HepG2 (cell line): ENCODE measurements around the gene PPP2R5B. TPM values are rescaled to one million over a fixed set of nuclear protein-coding genes. Genes with fewer than 3 reads are reported as not detected.
A peak's percentile ranks its signal among the peaks of the same experiment; 100 is the strongest.

ENCODE experiments used
- AGO1 ChIP-seq: fragments of 200-400 bp; formaldehyde crosslinking; IDR thresholded peaks from 2 replicates; pipeline ENCODE4 v1.6.1; 2017; ENCODE audit warnings: mild to moderate bottlenecking, low read depth, low read length, moderate library complexity; ENCODE audit not compliant: poor library complexity, severe bottlenecking
- BHLHE40 ChIP-seq: IDR thresholded peaks from 2 replicates; pipeline ENCODE4 v1.6.1; 2011; ENCODE audit warnings: low read length, improper control_type of control experiment
- FOXO1 ChIP-seq: sonication (generic); formaldehyde crosslinking; IDR thresholded peaks from 2 replicates; pipeline ENCODE4 v1.4.0; 2020; ENCODE audit warnings: missing genetic modification reagents
- HMG20B ChIP-seq: conservative IDR thresholded peaks from 2 replicates; pipeline ENCODE4 v1.6.1; 2016; ENCODE audit warnings: missing genetic modification reagents, missing compliant biosample characterization
- MLLT10 ChIP-seq: sonication (generic); formaldehyde crosslinking; IDR thresholded peaks from 2 replicates; pipeline ENCODE4 v1.4.0; 2020; ENCODE audit warnings: missing genetic modification reagents
- MXI1 ChIP-seq: IDR thresholded peaks from 3 replicates; pipeline ENCODE4 v1.6.1; 2012; ENCODE audit warnings: low read depth, low read length, inconsistent platforms, borderline replicate concordance
- NR2F1 ChIP-seq, 2 experiments: fragments of 450-650 bp in 1 of 2; formaldehyde crosslinking in 1 of 2; IDR thresholded peaks; 2 replicates each; pipeline versions ENCODE4 v1.5.0 to v1.6.1; 2016 to 2020; ENCODE audit warnings: mild to moderate bottlenecking in 1 of 2, missing compliant biosample characterization in 1 of 2, missing genetic modification reagents in 1 of 2, moderate library complexity in 1 of 2
- RCOR2 ChIP-seq: IDR thresholded peaks from 2 replicates; pipeline ENCODE4 v1.6.1; 2016; ENCODE audit warnings: missing biosample characterization, missing genetic modification reagents
- SMARCC2 ChIP-seq: fragments of 450-650 bp; IDR thresholded peaks from 2 replicates; pipeline ENCODE4 v1.6.1; 2017; ENCODE audit warnings: antibody characterized with exemption, mild to moderate bottlenecking
- SNAPC2 ChIP-seq: sonication (generic); formaldehyde crosslinking; IDR thresholded peaks from 2 replicates; pipeline ENCODE4 v1.8.1; 2022; ENCODE audit warnings: mild to moderate bottlenecking, missing genetic modification reagents
- TAF1 ChIP-seq: sonication (generic); formaldehyde crosslinking; IDR thresholded peaks from 2 replicates; pipeline ENCODE4 v1.4.0; 2020; ENCODE audit warnings: missing genetic modification reagents
- TAF15 ChIP-seq: fragments of 200-400 bp; formaldehyde crosslinking; IDR thresholded peaks from one replicate; pipeline ENCODE4 v1.6.1; 2018; ENCODE audit warnings: mild to moderate bottlenecking, low read depth, low read length; ENCODE audit not compliant: poor library complexity, severe bottlenecking
- ZMYM3 ChIP-seq: sonication (generic); formaldehyde crosslinking; IDR thresholded peaks from 2 replicates; pipeline ENCODE4 v1.5.1; 2020; ENCODE audit warnings: mild to moderate bottlenecking, missing genetic modification reagents
- ZNF12 ChIP-seq: sonication (generic); formaldehyde crosslinking; IDR thresholded peaks from 2 replicates; pipeline ENCODE4 v1.5.0; 2020; ENCODE audit warnings: missing genetic modification reagents
- ZNF138 ChIP-seq: sonication (generic); formaldehyde crosslinking; IDR thresholded peaks from 2 replicates; pipeline ENCODE4 v1.5.0; 2020; ENCODE audit warnings: mild to moderate bottlenecking, low read depth, missing genetic modification reagents
- ZNF343 ChIP-seq: sonication (generic); formaldehyde crosslinking; IDR thresholded peaks from 2 replicates; pipeline ENCODE4 v1.4.0; 2020; ENCODE audit warnings: mild to moderate bottlenecking, missing genetic modification reagents
- ZNF44 ChIP-seq: sonication (generic); formaldehyde crosslinking; IDR thresholded peaks from 2 replicates; pipeline ENCODE4 v1.5.1; 2020; ENCODE audit warnings: mild to moderate bottlenecking, missing genetic modification reagents
- ZNF460 ChIP-seq: sonication (generic); formaldehyde crosslinking; IDR thresholded peaks from 2 replicates; pipeline ENCODE4 v1.5.1; 2020; ENCODE audit warnings: missing genetic modification reagents, mild to moderate bottlenecking, borderline replicate concordance
- ZNF878 ChIP-seq: sonication (generic); formaldehyde crosslinking; IDR thresholded peaks from 2 replicates; pipeline ENCODE4 v1.8.1; 2023; ENCODE audit warnings: mild to moderate bottlenecking, missing genetic modification reagents, moderate library complexity
- ZSCAN21 ChIP-seq: sonication (generic); formaldehyde crosslinking; IDR thresholded peaks from 2 replicates; pipeline ENCODE4 v1.8.0; 2022; ENCODE audit warnings: mild to moderate bottlenecking, missing genetic modification reagents, moderate library complexity, borderline replicate concordance
- polyA plus RNA-seq, 8 experiments: library from polyadenylated mRNA; depleted of rRNA in 3 of 8; stranded (reverse) in 7 of 8; unstranded in 1 of 8; fragments of >200 nt; fragmentation: Illumina TruSeq in 4 of 8; extraction: Trizol in 4 of 8; gene quantifications; 2 replicates each; pipeline versions ENCODE4 v1.2.1 to v1.2.3, GENCODE V29; 2011 to 2016; ENCODE audit warnings: low read depth in 4 of 8, missing spikeins in 1 of 8, mixed read lengths in 1 of 8; ENCODE audit not compliant: insufficient read depth in 1 of 8
- total RNA-seq, 5 experiments: library from RNA; depleted of rRNA; stranded (reverse); fragments of >200 nt; fragmentation: Illumina TruSeq; extraction: Trizol; gene quantifications; 2 replicates each; pipeline ENCODE4 v1.2.3, GENCODE V29; 2016; ENCODE audit warnings: low read depth in 1 of 5
- TF ChIP-seq, protein P1 (sequence below): sonication (generic); formaldehyde crosslinking; IDR thresholded peaks from 2 replicates; pipeline ENCODE4 v1.9.0; 2021; ENCODE audit warnings: missing genetic modification reagents, borderline replicate concordance
- TF ChIP-seq, protein P2 (sequence below): IDR thresholded peaks from 2 replicates; pipeline ENCODE4 v1.6.1; 2012; ENCODE audit warnings: inconsistent platforms
- TF ChIP-seq, protein P3 (sequence below): sonication (generic); formaldehyde crosslinking; IDR thresholded peaks from 2 replicates; pipeline ENCODE4 v1.5.0; 2020; ENCODE audit warnings: missing genetic modification reagents
- TF ChIP-seq, protein P4 (sequence below): IDR thresholded peaks from 2 replicates; pipeline ENCODE4 v1.6.1; 2018; ENCODE audit warnings: missing genetic modification reagents, mild to moderate bottlenecking, missing compliant biosample characterization

PPP2R5B gene
- total and polyA plus RNA-seq, 2 of the 13 experiments (the other 11 are each of a cell fraction or from before 2014, with no cell fraction given): 2.3 to 8.3 TPM

DNA sequence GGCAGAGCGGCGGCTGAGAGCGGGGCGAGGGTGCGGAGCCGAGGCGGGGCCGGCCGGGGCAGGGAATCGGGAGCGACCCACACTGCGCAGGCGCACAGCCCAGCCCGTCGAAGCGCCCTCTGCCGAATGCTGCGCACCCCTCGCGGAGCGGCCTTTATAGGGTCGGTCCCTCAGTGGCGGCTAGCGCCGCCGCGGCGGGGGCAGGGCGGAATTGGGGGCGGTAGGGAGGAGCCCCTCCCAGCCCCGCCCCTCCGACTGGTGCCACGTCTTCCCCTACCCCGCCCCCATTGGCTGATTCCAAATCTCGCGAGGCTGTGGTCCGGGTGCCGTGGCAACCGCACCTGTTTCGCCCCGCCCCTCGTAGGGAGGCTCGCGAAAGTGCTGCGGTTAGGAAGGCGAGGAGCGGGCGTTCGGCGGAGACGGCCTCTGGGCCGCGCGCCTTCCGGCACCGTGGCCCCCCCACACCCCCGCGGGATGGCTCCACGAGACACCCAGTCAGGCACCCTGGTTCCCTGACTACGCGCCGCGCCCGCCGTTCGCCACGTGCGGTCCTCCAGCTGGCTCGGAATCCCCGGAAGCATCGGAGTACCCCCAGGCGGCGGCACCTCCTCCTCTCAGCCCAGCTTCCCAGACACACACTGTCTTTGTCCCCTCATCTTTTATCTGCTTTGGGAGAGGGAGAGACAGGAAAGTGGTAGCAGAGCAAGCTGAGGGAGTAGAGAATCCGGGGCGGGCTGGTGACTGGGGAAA is 45.8 kb upstream of the PPP2R5B start, which contains the start of gene EHD1 (continued):
- peak; percentile 37; the same call in 1 of the 2 replicates for TF ChIP-seq SNAPC2 (CRISPR knock-in tag)
- TF ChIP-seq TAF1 (CRISPR knock-in tag): peak; percentile 94
- no peak for TF ChIP-seq ZNF44 (CRISPR knock-in tag)
- TF ChIP-seq ZSCAN21 (CRISPR knock-in tag): peak; percentile 11; the same call in 1 of the 2 replicates
- no peak for TF ChIP-seq RCOR2 (CRISPR knock-in tag)
- no peak for TF ChIP-seq ZNF878
- TF ChIP-seq, protein P1, sequence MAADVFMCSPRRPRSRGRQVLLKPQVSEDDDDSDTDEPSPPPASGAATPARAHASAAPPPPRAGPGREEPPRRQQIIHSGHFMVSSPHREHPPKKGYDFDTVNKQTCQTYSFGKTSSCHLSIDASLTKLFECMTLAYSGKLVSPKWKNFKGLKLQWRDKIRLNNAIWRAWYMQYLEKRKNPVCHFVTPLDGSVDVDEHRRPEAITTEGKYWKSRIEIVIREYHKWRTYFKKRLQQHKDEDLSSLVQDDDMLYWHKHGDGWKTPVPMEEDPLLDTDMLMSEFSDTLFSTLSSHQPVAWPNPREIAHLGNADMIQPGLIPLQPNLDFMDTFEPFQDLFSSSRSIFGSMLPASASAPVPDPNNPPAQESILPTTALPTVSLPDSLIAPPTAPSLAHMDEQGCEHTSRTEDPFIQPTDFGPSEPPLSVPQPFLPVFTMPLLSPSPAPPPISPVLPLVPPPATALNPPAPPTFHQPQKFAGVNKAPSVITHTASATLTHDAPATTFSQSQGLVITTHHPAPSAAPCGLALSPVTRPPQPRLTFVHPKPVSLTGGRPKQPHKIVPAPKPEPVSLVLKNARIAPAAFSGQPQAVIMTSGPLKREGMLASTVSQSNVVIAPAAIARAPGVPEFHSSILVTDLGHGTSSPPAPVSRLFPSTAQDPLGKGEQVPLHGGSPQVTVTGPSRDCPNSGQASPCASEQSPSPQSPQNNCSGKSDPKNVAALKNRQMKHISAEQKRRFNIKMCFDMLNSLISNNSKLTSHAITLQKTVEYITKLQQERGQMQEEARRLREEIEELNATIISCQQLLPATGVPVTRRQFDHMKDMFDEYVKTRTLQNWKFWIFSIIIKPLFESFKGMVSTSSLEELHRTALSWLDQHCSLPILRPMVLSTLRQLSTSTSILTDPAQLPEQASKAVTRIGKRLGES (CRISPR knock-in tag): no peak
- peak; percentile 17 for TF ChIP-seq AGO1
- no peak for TF ChIP-seq SMARCC2
- peak; percentile 9; the same call in 1 of the 2 replicates for TF ChIP-seq ZNF12 (CRISPR knock-in tag)
- TF ChIP-seq, protein P2, sequence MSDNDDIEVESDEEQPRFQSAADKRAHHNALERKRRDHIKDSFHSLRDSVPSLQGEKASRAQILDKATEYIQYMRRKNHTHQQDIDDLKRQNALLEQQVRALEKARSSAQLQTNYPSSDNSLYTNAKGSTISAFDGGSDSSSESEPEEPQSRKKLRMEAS: peak; percentile 86
- no peak; the same call in 1 of the 2 replicates for TF ChIP-seq ZMYM3 (CRISPR knock-in tag)
- no peak; the same call in 1 of the 2 replicates for TF ChIP-seq FOXO1 (CRISPR knock-in tag)
- no peak; the same call in 1 of the 2 replicates for TF ChIP-seq ZNF138 (CRISPR knock-in tag)
- peak; percentile 88 for TF ChIP-seq ZNF343 (CRISPR knock-in tag)
- TF ChIP-seq NR2F1 (CRISPR knock-in tag; IDR thresholded peaks at IDR 0.05): no peak
- TF ChIP-seq TAF15: no peak
- no peak for TF ChIP-seq MLLT10 (CRISPR knock-in tag)
- TF ChIP-seq BHLHE40: no peak; the same call in 1 of the 2 replicates
- TF ChIP-seq HMG20B (CRISPR knock-in tag): no peak
- TF ChIP-seq MXI1: peak; percentile 94; the same call in 2 of the 3 replicates
- no peak for TF ChIP-seq ZNF460
- TF ChIP-seq, protein P3, sequence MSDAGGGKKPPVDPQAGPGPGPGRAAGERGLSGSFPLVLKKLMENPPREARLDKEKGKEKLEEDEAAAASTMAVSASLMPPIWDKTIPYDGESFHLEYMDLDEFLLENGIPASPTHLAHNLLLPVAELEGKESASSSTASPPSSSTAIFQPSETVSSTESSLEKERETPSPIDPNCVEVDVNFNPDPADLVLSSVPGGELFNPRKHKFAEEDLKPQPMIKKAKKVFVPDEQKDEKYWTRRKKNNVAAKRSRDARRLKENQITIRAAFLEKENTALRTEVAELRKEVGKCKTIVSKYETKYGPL (CRISPR knock-in tag): no peak
- TF ChIP-seq, protein P4, sequence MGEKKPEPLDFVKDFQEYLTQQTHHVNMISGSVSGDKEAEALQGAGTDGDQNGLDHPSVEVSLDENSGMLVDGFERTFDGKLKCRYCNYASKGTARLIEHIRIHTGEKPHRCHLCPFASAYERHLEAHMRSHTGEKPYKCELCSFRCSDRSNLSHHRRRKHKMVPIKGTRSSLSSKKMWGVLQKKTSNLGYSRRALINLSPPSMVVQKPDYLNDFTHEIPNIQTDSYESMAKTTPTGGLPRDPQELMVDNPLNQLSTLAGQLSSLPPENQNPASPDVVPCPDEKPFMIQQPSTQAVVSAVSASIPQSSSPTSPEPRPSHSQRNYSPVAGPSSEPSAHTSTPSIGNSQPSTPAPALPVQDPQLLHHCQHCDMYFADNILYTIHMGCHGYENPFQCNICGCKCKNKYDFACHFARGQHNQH (CRISPR knock-in tag): peak; percentile 63; the same call in 1 of the 2 replicates
